ENCODE results near the gene SLC12A7.

The SLC12A7 gene

GRCh38 chr5:1078851-1079250 is 33.0 kb downstream of the SLC12A7 start:
- no peak for TF ChIP-seq CTCF (IDR thresholded peaks at IDR 0.05)
- H3K4me3 ChIP-seq (ENCODE audit: low read depth in 1 of 2, low read length in 1 of 2) = no peak overlapping the region
- no peaks in the 10 kb centered on the region for H3K27me3 ChIP-seq
- H3K4me1 ChIP-seq (ENCODE audit: control insufficient read depth in 1 of 2, insufficient read depth in 1 of 2, low read depth in 1 of 2, low read length in 1 of 2) = no peaks in the 10 kb centered on the region
- H3K36me3 ChIP-seq = no peaks in the 10 kb centered on the region
- no peaks in the 10 kb centered on the region for H3K9me3 ChIP-seq
- no peak overlapping the region for H3K27ac ChIP-seq

GRCh38 chr5:1078206-1078605 is 33.7 kb downstream of the SLC12A7 start:
- Histone ChIP-seq H3K4me1 (ENCODE audit: control insufficient read depth in 1 of 2, insufficient read depth in 1 of 2, low read depth in 1 of 2, low read length in 1 of 2) (no peaks in the 10 kb centered on the region), H3K36me3 (no peaks in the 10 kb centered on the region), H3K27me3 (no peaks in the 10 kb centered on the region), H3K4me3 (ENCODE audit: low read depth in 1 of 2, low read length in 1 of 2) (no peak overlapping the region), H3K27ac (no peak overlapping the region), H3K9me3 (no peaks in the 10 kb centered on the region)
- TF ChIP-seq CTCF (IDR thresholded peaks at IDR 0.05) = no peak

GRCh38 chr5:1077491-1078020 is 34.3 kb downstream of the SLC12A7 start:
- no peak for TF ChIP-seq CTCF (IDR thresholded peaks at IDR 0.05)
- no peak overlapping the region for H3K27ac ChIP-seq

GRCh38 chr5:1077026-1077425 is 34.8 kb downstream of the SLC12A7 start:
- no peaks in the 10 kb centered on the region for H3K36me3 ChIP-seq
- TF ChIP-seq CTCF (IDR thresholded peaks at IDR 0.05) = no peak
- H3K4me1 ChIP-seq (ENCODE audit: control insufficient read depth in 1 of 2, insufficient read depth in 1 of 2, low read depth in 1 of 2, low read length in 1 of 2) = no peaks in the 10 kb centered on the region
- no peak overlapping the region for H3K27ac ChIP-seq
- H3K9me3 ChIP-seq = no peaks in the 10 kb centered on the region
- H3K27me3 ChIP-seq = no peaks in the 10 kb centered on the region
- H3K4me3 ChIP-seq (ENCODE audit: low read depth in 1 of 2, low read length in 1 of 2) = no peak overlapping the region

More at GRCh38 chr5:1077491-1078020, 34.3 kb downstream of the SLC12A7 start:
- Histone ChIP-seq H3K4me3 (ENCODE audit: low read depth in 1 of 2, low read length in 1 of 2) (no peak overlapping the region), H3K4me1 (ENCODE audit: control insufficient read depth in 1 of 2, insufficient read depth in 1 of 2, low read depth in 1 of 2, low read length in 1 of 2) (no peaks in the 10 kb centered on the region), H3K9me3 (no peaks in the 10 kb centered on the region), H3K36me3 (no peaks in the 10 kb centered on the region), H3K27me3 (no peaks in the 10 kb centered on the region)

GRCh38 chr5:1076406-1076805 is 35.5 kb downstream of the SLC12A7 start:
- H3K36me3 ChIP-seq = no peaks in the 10 kb centered on the region
- H3K9me3 ChIP-seq = no peaks in the 10 kb centered on the region
- H3K4me3 ChIP-seq (ENCODE audit: low read depth in 1 of 2, low read length in 1 of 2) = no peak overlapping the region
- no peak for TF ChIP-seq CTCF (IDR thresholded peaks at IDR 0.05)
- no peaks in the 10 kb centered on the region for H3K27me3 ChIP-seq
- no peak overlapping the region for H3K27ac ChIP-seq
- no peaks in the 10 kb centered on the region for H3K4me1 ChIP-seq (ENCODE audit: control insufficient read depth in 1 of 2, insufficient read depth in 1 of 2, low read depth in 1 of 2, low read length in 1 of 2)

GRCh38 chr5:1075931-1076330 is 35.9 kb downstream of the SLC12A7 start:
- no peaks in the 10 kb centered on the region for H3K4me1 ChIP-seq (ENCODE audit: control insufficient read depth in 1 of 2, insufficient read depth in 1 of 2, low read depth in 1 of 2, low read length in 1 of 2)
- no peak for TF ChIP-seq CTCF (IDR thresholded peaks at IDR 0.05)
- no peaks in the 10 kb centered on the region for H3K36me3 ChIP-seq
- no peak overlapping the region for H3K4me3 ChIP-seq (ENCODE audit: low read depth in 1 of 2, low read length in 1 of 2)
- no peaks in the 10 kb centered on the region for H3K27me3 ChIP-seq
- no peak overlapping the region for H3K27ac ChIP-seq
- no peaks in the 10 kb centered on the region for H3K9me3 ChIP-seq
